Ovary (tissue), 9 donors: ENCODE data around the gene DPY19L1. TPM values are rescaled to one million over a fixed set of nuclear protein-coding genes. Genes with fewer than 3 reads are reported as not detected.

ENCODE experiments used
- DNase-seq, 5 donors: peaks; one replicate each; pipeline ENCODE4 v3.0.0-alpha.2; 2019 to 2020
- H3K27ac ChIP-seq, 2 donors: fragments of 200-600 bp; one replicate each; pipeline versions ENCODE4 v1.5.1 to v1.8.0; 2019 to 2022
- H3K27me3 ChIP-seq: fragments of 200-600 bp; one replicate; pipeline ENCODE4 v1.8.0; 2022
- H3K36me3 ChIP-seq: fragments of 200-600 bp; sonication (generic); one replicate; pipeline ENCODE4 v1.5.1; 2019
- H3K4me1 ChIP-seq: one replicate; pipeline ENCODE4 v1.8.1; 2013; ENCODE audit warnings: mild to moderate bottlenecking, moderate library complexity; ENCODE audit not compliant: insufficient read depth
- H3K4me3 ChIP-seq: fragments of 200-600 bp; sonication (generic); one replicate; pipeline ENCODE4 v1.5.1; 2017
- H3K9me3 ChIP-seq, 2 donors: fragments of 200-600 bp in 1 of 2; sonication (generic) in 1 of 2; one replicate each; pipeline versions ENCODE4 v1.5.1 to v1.8.1; 2013 to 2019; ENCODE audit warnings: mild to moderate bottlenecking in 1 of 2, moderate library complexity in 1 of 2
- EP300 ChIP-seq: sonication (generic); formaldehyde crosslinking; IDR thresholded peaks from one replicate; pipeline ENCODE4 v1.6.1; 2017; ENCODE audit warnings: antibody characterized with exemption
- POLR2A ChIP-seq: fragments of 450-650 bp; IDR thresholded peaks from one replicate; pipeline ENCODE4 v1.6.1; 2017; ENCODE audit warnings: antibody characterized with exemption, mild to moderate bottlenecking, moderate library complexity
- WGBS, 3 donors: extraction: QIAGEN DNeasy Blood & Tissue Kit in 1 of 3; methylation state at CpG; one replicate each; pipeline versions ENCODE4 v1.1.5 to v1.1.7; 2013 to 2017; 5-methylcytosine and 5-hydroxymethylcytosine counted together
- intact Hi-C, 4 donors: fragments of 100-400 bp; cut with DNase I; formaldehyde crosslinking; loops; one replicate each; pipeline versions ENCODE4 v1.11.0 to v1.15.1; 2022 to 2023
- polyA plus RNA-seq, 2 donors: library from polyadenylated mRNA; stranded (reverse); fragments of 200-250 nt in 1 of 2; fragments of 350-450 nt in 1 of 2; fragmentation: Illumina TruSeq in 1 of 2; extraction: RNeasy Lipid Tissue Mini Kit (QIAGEN cat#74804) in 1 of 2; gene quantifications; one replicate each; pipeline ENCODE4 v1.2.3, GENCODE V29; 2013 to 2014
- total RNA-seq, 7 donors: library from RNA; depleted of rRNA in 2 of 7; stranded (reverse); fragments of >200 nt in 2 of 7; fragmentation: NEBNext Ultra II Directional in 3 of 7; extraction: Animal tissue kit (Norgen Biotek cat#: 25700) in 3 of 7; gene quantifications; one replicate each; pipeline versions ENCODE4 v1.1.0 to v1.2.4, GENCODE V29; 2016 to 2023
- TF ChIP-seq, protein P1 (sequence below), 3 donors: fragments of 450-650 bp in 2 of 3; fragments of 200-600 bp in 1 of 3; IDR thresholded peaks; one replicate each; pipeline versions ENCODE4 v1.5.1 to v1.8.0; 2016 to 2022; ENCODE audit warnings: antibody characterized with exemption in 3 of 3, mild to moderate bottlenecking in 1 of 3
- donor health status: DM: no; HTN: no; CAD: no; lungs with moderate emphysema.
- donor health status: DM: no; HTN: no; CAD: no.
- donor health status: Bipolar disorder and iron deficiency.
- donor health status: DM: yes; HTN: yes; CAD: no.
- donor health status: DM: no; HTN: no; CAD: no.
- donor health status: DM: yes; HTN: yes; CAD: no.

Gene DPY19L1
- total and polyA plus RNA-seq, 9 donors: 8.1 to 32.7 (median 17.8) TPM

DNA sequence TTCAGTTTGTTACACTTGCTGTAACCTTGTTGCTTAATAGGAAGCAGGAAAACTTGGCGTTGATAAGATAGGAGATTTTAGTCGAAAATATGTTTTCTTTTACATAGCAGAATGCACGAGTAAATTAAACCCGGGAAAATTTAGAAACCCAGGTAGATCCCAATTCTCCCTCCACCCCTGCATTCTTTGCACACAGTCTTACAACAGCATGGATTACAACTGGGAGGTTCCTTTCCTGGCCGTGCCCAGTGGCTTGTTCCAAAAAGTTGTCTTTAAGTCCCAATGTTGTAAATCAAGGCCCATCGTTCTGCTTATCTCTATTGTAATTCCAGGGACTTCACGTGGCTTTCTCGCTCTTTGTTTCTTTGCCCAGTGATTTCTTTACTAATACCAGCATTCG lies 1.1 kb upstream of the DPY19L1 start:
- Histone ChIP-seq H3K36me3 (no peaks in the 10 kb centered on the region), H3K4me1 (no peaks in the 10 kb centered on the region), H3K27me3 (no peaks in the 10 kb centered on the region), H3K9me3 (no peaks in the 10 kb centered on the region), H3K4me3 (peak overlapping the region; percentile 72), H3K27ac (peak overlapping the region in 1 of 2 donors; percentile 89)
- no peak for DNase-seq
- TF ChIP-seq, protein P1, sequence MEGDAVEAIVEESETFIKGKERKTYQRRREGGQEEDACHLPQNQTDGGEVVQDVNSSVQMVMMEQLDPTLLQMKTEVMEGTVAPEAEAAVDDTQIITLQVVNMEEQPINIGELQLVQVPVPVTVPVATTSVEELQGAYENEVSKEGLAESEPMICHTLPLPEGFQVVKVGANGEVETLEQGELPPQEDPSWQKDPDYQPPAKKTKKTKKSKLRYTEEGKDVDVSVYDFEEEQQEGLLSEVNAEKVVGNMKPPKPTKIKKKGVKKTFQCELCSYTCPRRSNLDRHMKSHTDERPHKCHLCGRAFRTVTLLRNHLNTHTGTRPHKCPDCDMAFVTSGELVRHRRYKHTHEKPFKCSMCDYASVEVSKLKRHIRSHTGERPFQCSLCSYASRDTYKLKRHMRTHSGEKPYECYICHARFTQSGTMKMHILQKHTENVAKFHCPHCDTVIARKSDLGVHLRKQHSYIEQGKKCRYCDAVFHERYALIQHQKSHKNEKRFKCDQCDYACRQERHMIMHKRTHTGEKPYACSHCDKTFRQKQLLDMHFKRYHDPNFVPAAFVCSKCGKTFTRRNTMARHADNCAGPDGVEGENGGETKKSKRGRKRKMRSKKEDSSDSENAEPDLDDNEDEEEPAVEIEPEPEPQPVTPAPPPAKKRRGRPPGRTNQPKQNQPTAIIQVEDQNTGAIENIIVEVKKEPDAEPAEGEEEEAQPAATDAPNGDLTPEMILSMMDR (IDR thresholded peaks at IDR 0.05): no peak
- TF ChIP-seq POLR2A: no peak
- no peak for TF ChIP-seq EP300
- WGBS, 3 donors: 4 to 10% (median 9%) methylated on average over 9 of the region's 9 CpGs
- intact Hi-C loops: loop anchor here in 1 of 4 donors (5.0 kb wide), 1 partner anchor 1269 kb away; no protein-coding TSS in a partner anchor

DNA sequence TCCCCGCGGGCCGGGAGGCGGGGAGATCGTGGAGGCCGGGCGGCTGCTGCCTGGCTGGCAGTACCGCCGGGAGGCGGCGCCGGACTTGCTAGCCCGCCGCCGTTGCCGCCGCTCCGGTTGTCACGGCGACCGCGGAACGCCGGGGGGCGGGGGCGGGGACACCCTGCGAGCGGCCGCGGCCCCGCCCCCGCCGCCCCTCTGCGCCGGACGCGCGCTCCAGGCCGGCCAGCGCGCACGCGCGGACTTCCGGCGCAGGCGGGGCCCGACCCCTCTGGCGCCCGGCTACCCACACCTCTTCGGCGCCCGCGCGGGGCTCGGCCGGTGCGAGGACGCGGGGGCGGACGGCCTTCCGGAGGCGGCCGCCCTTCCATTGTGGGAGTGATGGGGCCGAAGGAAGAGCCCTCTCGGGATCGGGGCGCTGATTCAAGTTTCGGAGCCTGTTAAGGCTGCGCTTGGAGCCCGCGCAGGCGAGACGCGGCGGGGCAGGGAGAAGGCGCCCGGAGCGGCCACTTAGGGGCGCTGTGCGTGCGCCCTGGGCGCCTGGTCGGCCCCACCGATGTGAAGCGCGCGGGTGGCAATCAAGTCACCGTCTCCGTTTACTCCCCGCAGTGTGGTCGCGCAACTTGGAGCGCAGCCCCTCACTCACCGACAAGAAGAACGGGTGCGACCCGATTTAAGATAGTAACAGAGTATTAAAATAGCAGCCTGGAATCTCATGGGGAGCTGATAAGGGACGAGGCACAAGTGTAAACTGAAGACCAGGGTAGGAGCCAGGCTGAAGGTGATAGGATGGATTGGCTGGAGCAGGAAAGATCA lies 449 bp upstream of the DPY19L1 start:
- intact Hi-C loops: loop anchor here in 1 of 4 donors (5.0 kb wide), 1 partner anchor 1270 kb away; no protein-coding TSS in a partner anchor
- Histone ChIP-seq H3K27ac (peak overlapping the region; percentile 80 to 89), H3K4me1 (no peaks in the 10 kb centered on the region), H3K9me3 (no peaks in the 10 kb centered on the region), H3K27me3 (no peaks in the 10 kb centered on the region), H3K36me3 (no peaks in the 10 kb centered on the region), H3K4me3 (peak overlapping the region; percentile 72)
- 1% methylated on average over 51 to 100 of the region's 100 CpGs for WGBS, 3 donors
- DNase-seq: peak; percentile 93 to 97 (median 96)
- no peak for TF ChIP-seq EP300
- TF ChIP-seq, protein P1 (IDR thresholded peaks at IDR 0.05): peak; percentile 70 to 91 (median 74)
- no peak for TF ChIP-seq POLR2A

DNA sequence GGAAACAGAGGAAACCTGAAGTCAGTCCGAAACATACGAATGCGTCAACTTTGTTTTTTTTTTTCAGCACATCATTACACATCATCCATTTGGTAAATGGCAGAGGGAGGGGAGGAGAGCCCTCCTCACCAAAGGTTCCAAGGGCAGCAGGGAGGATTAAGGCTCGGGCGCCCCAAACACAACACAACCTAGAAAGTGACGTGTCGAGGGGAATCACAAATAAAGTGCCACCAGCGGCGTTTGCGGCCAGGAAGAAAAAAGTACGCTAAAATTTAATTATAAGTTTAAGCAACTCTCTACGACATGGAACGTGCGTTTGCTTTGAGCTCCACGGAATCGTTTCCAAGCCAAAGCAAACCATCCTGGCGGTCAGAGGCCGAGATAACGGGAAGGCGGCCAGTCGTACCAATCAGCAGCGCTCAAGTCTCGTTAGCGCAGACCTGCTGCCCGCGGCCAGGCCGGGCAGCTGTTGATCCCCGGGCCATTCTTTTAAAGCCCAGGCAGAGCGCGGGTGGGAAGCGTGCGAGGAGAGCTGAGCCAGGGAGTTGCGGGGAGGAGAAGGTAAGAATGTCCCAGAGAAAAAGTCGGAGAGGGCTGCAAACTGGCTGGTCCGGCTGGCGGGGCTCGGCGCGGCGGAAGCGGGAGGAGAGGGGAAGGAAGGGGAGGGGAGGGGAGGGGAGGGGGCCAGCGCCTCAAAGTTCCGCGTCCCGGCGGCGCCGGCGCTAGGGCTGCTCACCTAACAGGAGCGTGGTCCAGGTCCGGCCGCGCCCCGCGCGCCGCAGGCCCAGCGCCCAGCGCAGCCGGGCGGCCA lies 719 bp downstream of the DPY19L1 start:
- H3K4me3 ChIP-seq: peak overlapping the region; percentile 63
- intact Hi-C loops: loop anchor here in 1 of 4 donors (5.0 kb wide), 1 partner anchor 1271 kb away; no protein-coding TSS in a partner anchor
- 1% methylated on average over 47 to 61 of the region's 61 CpGs for WGBS, 3 donors
- H3K36me3 ChIP-seq: no peaks in the 10 kb centered on the region
- TF ChIP-seq POLR2A (no peak), EP300 (no peak)
- TF ChIP-seq, protein P1 (IDR thresholded peaks at IDR 0.05): no peak
- peak overlapping the region; percentile 3 to 54 for H3K27ac ChIP-seq
- H3K4me1 ChIP-seq: no peaks in the 10 kb centered on the region
- DNase-seq: peak; percentile 38 to 72 (median 61)
- no peaks in the 10 kb centered on the region for H3K9me3 ChIP-seq
- no peaks in the 10 kb centered on the region for H3K27me3 ChIP-seq

DNA sequence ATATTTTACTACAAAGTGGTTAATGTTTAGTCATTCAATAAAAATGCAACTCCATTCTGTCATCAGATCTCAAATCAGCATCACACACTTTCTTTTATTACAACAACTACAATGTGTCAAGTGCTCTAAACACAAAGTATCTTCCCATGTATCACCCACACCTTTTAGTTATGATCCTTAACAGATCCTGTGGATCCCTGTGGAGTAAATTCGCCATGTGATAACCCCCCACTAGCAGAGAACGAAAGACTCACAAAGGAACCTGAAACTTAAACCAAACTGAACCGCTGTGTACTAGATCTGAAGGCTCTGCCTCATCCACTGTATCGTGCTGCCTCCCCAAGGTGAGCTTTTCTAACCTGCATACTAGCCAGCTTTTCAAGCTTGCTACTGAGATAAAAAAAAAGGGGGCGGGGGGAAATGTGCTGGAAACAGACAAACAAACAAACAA lies 1.7 kb downstream of the DPY19L1 start:
- Histone ChIP-seq H3K27me3 (no peaks in the 10 kb centered on the region), H3K4me1 (no peaks in the 10 kb centered on the region), H3K9me3 (no peaks in the 10 kb centered on the region), H3K4me3 (no peak overlapping the region), H3K36me3 (no peaks in the 10 kb centered on the region), H3K27ac (no peak overlapping the region)
- DNase-seq: no peak
- WGBS, 3 donors: 74 to 80% (median 78%) methylated on average over 5 of the region's 5 CpGs
- intact Hi-C loops: loop anchor here in 1 of 4 donors (5.0 kb wide), 1 partner anchor 1272 kb away; no protein-coding TSS in a partner anchor
- TF ChIP-seq, protein P1 (IDR thresholded peaks at IDR 0.05): no peak
- TF ChIP-seq POLR2A (no peak), EP300 (no peak)
